D721Med (cell line): Measurements from ENCODE around the gene SLC24A3.
"Not testable (repeated sequence)": the region's sequence is repeated elsewhere in the genome, so short reads cannot be mapped to it uniquely, and the experiment has no call there.

Experiments
- DNase-seq: peaks from one replicate; pipeline ENCODE4 v3.0.0; 2011; ENCODE audit warnings: low spot score; ENCODE audit not compliant: insufficient read length
- FAIRE-seq: peaks from 2 replicates; lab custom pipeline; 2011; peaks lifted over from hg19 to GRCh38; lab: Jason Lieb, UNC
- TF ChIP-seq, protein P1 (sequence below): IDR thresholded peaks from 2 replicates; pipeline ENCODE4 v1.5.1; 2012; ENCODE audit warnings: mild to moderate bottlenecking, control low read depth; ENCODE audit not compliant: insufficient read depth; ENCODE audit errors: missing control alignments

SLC24A3 gene

DNA sequence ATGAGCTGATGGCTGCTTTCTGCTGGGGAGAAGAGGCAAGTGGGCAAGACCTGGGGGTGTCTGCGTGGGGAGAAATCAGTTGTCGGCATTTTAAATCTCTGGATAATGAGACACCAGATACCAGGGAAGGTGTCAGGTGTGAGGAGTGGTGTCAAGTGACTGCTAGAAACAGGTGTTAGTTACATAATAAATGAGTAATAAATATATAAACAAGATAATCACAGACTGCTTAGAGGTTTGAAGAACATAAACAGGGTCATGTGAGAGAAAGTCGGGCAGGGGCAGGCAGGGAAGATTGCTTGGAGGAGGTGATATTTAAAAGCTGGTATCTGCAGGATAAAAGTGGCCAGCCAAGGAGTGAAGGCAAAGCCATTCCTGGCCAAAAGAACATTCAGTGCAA, 458.4 kb downstream of the SLC24A3 start:
- TF ChIP-seq, protein P1, sequence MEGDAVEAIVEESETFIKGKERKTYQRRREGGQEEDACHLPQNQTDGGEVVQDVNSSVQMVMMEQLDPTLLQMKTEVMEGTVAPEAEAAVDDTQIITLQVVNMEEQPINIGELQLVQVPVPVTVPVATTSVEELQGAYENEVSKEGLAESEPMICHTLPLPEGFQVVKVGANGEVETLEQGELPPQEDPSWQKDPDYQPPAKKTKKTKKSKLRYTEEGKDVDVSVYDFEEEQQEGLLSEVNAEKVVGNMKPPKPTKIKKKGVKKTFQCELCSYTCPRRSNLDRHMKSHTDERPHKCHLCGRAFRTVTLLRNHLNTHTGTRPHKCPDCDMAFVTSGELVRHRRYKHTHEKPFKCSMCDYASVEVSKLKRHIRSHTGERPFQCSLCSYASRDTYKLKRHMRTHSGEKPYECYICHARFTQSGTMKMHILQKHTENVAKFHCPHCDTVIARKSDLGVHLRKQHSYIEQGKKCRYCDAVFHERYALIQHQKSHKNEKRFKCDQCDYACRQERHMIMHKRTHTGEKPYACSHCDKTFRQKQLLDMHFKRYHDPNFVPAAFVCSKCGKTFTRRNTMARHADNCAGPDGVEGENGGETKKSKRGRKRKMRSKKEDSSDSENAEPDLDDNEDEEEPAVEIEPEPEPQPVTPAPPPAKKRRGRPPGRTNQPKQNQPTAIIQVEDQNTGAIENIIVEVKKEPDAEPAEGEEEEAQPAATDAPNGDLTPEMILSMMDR: no peak

DNA sequence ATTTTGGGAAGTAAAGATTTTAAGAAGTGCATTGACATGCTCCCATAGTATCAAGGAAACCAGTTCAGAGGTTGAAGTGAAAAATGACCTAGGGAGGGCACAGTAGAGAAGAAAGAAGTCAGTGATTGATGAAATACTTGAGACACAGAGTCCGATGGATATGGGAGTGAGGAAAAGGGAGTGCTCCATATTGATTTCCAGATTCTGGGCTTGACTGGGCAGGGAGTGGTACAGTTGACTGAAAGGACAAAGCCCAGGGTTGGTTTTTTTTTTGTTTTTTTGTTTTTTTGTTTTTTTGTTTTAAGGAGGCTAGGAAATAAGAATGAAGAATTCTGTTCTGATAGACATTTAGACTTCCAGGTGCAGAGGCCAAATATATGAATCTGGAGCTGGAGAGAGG, 458.9 kb downstream of the SLC24A3 start:
- TF ChIP-seq, protein P1: no peak

More for the DNA sequence above, 458.4 kb downstream of the SLC24A3 start:
- FAIRE-seq (no peak), DNase-seq (no peak)

DNA sequence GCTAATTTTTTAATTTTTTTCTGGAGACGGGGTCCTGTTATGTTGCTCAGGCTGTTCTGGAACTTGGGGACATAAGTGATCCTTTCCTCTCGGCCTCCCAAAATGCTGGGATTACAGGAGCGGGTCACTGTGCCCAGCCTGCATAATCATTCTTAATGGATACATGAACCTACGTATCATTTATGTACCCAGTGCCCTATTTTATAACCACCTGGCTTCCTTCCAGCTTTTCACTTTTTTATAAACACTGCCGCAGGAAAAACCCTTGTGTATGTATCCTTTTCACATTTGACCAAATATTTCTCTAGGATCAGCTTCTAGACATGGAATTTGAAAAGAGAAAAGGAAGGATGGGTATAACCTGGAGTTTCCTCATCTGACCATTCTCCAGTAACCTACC, 460.1 kb downstream of the SLC24A3 start:
- DNase-seq (no peak), FAIRE-seq (no peak)
- TF ChIP-seq, protein P1: no peak

More for the DNA sequence above, 458.9 kb downstream of the SLC24A3 start:
- DNase-seq (no peak), FAIRE-seq (no peak)

DNA sequence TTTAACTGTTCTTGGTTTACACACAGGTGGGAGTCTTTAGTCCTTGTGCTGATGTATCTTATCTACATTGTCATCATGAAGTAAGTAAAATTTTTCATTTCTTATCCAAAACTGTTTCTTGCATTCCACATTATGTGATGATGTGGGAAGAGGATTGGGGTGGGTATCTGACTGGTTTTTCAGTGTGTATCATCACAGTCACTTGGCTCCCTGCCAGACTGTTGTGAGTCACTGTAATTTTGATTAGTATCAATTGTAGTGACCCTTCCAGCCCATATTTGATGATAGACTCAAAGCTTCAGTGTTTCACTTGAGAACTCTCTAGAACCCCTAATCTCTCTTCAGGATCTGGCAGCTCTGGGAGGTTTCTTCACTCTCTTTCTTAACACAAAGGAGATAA, 461.1 kb downstream of the SLC24A3 start:
- TF ChIP-seq, protein P1: no peak
- DNase-seq (no peak), FAIRE-seq (no peak)

DNA sequence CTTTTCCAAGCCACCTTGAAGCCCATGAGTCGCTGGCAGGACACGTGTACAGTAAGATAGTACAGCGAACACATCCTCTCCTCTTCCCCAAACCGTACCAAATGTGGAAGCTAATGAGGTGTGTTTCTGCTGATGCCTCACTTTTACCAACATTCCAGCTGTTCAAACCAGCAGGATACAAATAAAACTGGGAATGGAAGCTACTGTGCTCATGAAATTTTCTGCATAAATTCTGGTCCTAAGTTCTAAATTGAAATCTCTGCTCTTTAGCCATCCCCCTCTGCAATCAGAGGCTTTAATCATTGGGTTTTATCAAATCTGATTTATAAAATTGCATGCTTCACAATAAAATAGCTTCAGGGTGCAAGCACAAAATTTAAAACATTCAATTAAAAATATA, 463.8 kb downstream of the SLC24A3 start:
- no peak for DNase-seq
- FAIRE-seq: no peak
- TF ChIP-seq, protein P1: no peak

DNA sequence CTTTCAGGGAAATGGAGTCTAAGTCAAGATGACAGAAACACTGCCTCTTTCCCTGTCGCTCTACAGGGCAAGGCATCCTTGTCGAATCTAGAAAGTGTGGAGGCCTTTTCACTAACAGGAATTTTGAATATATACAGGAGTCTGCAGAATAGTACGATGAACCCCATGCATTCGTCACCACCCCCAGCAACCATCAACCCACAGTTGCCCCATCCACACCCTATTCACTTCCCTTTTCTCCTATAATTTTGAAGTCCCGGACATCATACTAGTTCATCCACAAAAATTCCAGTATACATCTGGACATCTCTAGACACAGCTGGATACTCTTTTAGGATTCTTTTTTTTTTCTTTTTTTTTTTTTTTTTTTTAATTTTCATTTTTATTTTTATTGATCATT, 464.9 kb downstream of the SLC24A3 start:
- DNase-seq: no peak
- TF ChIP-seq, protein P1: no peak
- FAIRE-seq: no peak

DNA sequence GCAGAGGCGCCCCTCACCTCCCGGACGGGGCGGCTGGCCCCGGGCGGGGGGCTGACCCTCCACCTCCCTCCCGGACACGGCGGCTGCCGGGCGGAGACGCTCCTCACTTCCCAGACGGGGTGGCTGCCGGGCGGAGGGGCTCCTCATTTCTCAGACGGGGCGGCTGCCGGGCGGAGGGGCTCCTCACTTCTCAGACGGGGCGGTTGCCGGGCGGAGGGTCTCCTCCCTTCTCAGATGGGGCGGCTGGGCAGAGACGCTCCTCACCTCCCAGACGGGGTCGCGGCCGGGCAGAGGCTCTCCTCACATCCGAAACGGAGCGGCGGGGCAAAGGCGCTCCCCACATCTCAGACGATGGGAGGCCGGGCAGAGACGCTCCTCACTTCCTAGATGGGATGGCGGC, 466.1 kb downstream of the SLC24A3 start:
- not testable (repeated sequence) for DNase-seq, FAIRE-seq
